Testis (tissue), 2 donors: ENCODE results near the gene PXDN.

Experiments used
- POLR2A ChIP-seq: fragments of 450-650 bp; IDR thresholded peaks from one replicate; pipeline ENCODE4 v1.6.1; 2017; ENCODE audit warnings: antibody characterized with exemption, mild to moderate bottlenecking, moderate library complexity
- TF ChIP-seq, protein P1 (sequence below), 3 experiments: fragments of 450-650 bp in 2 of 3; fragments of 200-600 bp in 1 of 3; sonication (generic) in 1 of 3; IDR thresholded peaks; one replicate each; pipeline ENCODE4 v1.5.1; 2016 to 2019; ENCODE audit warnings: antibody characterized with exemption in 3 of 3, mild to moderate bottlenecking in 2 of 3, moderate library complexity in 1 of 3

DNA sequence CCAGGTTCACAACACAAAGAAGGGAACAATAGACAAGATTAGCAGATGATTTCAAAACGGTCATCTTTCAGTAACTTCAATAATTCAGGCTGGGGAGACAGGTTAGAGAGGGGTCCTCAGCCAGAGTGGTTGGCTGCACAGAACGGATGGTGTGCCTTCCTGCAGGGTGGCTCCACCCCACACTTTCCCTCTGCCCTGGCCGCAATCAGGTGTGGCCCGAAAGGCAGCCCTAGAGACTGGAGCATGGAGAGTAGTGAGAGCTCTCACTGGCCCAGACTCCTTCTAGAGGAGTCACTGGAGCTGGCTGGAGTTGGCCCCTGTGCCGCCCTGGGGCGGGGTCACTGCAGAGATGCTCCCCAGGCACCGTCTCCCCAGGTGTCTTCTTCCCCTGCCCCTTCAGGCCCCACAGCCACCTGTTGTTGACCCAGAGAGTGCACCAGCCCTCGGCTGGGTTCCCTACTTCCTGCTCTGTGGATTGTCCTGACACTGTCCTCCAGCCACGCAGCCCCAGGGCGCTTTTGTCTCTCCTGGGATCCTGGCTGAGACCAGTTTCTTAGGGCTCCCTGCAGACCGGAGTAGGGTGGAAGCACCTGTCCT, 126.8 kb downstream of the PXDN start:
- TF ChIP-seq, protein P1, sequence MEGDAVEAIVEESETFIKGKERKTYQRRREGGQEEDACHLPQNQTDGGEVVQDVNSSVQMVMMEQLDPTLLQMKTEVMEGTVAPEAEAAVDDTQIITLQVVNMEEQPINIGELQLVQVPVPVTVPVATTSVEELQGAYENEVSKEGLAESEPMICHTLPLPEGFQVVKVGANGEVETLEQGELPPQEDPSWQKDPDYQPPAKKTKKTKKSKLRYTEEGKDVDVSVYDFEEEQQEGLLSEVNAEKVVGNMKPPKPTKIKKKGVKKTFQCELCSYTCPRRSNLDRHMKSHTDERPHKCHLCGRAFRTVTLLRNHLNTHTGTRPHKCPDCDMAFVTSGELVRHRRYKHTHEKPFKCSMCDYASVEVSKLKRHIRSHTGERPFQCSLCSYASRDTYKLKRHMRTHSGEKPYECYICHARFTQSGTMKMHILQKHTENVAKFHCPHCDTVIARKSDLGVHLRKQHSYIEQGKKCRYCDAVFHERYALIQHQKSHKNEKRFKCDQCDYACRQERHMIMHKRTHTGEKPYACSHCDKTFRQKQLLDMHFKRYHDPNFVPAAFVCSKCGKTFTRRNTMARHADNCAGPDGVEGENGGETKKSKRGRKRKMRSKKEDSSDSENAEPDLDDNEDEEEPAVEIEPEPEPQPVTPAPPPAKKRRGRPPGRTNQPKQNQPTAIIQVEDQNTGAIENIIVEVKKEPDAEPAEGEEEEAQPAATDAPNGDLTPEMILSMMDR (IDR thresholded peaks at IDR 0.05): no peak
- TF ChIP-seq POLR2A: no peak
